DOHH2 (cell line): ENCODE measurements around the gene PRR15.

Experiments
- EZH2phosphoT487 ChIP-seq: fragments of 200-600 bp; sonication (generic); IDR thresholded peaks from 2 replicates; pipeline ENCODE4 v1.6.1; 2017; ENCODE audit warnings: borderline replicate concordance, mild to moderate bottlenecking, antibody characterized with exemption, low read length, moderate library complexity, mixed read lengths
- TF ChIP-seq, protein P1 (sequence below): fragments of 200-600 bp; sonication (generic); IDR thresholded peaks from one replicate; pipeline ENCODE4 v1.5.1; 2014; ENCODE audit warnings: antibody characterized with exemption, mild to moderate bottlenecking, low read depth, low read length; ENCODE audit not compliant: poor library complexity, severe bottlenecking

DNA sequence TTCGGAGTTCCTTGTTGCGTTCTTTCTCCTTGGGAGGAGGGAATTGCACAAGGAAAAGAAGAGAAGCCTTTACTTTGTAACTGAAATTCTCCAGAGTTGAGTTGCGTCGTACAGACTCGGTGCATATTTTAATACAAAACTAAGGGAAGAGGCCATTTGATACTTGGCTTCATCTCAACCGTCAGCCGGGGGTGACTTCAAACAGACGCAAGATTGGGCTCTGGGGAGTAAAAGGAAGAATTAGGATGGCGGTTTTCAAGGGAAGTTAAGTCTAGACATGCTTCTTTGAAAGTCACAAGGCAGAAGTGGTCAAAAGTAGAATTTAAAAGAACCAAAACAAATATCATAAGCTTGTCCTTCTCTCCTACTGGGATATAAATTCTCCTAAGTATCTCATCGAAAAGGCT is 1.6 kb downstream of the PRR15 start:
- TF ChIP-seq, protein P1, sequence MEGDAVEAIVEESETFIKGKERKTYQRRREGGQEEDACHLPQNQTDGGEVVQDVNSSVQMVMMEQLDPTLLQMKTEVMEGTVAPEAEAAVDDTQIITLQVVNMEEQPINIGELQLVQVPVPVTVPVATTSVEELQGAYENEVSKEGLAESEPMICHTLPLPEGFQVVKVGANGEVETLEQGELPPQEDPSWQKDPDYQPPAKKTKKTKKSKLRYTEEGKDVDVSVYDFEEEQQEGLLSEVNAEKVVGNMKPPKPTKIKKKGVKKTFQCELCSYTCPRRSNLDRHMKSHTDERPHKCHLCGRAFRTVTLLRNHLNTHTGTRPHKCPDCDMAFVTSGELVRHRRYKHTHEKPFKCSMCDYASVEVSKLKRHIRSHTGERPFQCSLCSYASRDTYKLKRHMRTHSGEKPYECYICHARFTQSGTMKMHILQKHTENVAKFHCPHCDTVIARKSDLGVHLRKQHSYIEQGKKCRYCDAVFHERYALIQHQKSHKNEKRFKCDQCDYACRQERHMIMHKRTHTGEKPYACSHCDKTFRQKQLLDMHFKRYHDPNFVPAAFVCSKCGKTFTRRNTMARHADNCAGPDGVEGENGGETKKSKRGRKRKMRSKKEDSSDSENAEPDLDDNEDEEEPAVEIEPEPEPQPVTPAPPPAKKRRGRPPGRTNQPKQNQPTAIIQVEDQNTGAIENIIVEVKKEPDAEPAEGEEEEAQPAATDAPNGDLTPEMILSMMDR = no peak
- TF ChIP-seq EZH2phosphoT487 = no peak
